HFF-Myc (cell line): ENCODE measurements around the gene COL5A1.

Experiments used
- DNase-seq: peaks from one replicate; pipeline ENCODE4 v3.0.0-alpha.2; 2011; ENCODE audit warnings: low read depth; ENCODE audit errors: extremely low read depth
- H3K4me3 ChIP-seq: replicated peaks from 2 replicates; pipeline ENCODE4 v1.5.1; 2011; ENCODE audit warnings: low read depth, mild to moderate bottlenecking, control low read depth, low read length
- CTCF ChIP-seq: IDR thresholded peaks from 2 replicates; pipeline ENCODE4 v1.5.1; 2012; ENCODE audit warnings: mild to moderate bottlenecking, low read depth, low read length, control low read depth; ENCODE audit errors: missing control alignments

COL5A1 gene

DNA sequence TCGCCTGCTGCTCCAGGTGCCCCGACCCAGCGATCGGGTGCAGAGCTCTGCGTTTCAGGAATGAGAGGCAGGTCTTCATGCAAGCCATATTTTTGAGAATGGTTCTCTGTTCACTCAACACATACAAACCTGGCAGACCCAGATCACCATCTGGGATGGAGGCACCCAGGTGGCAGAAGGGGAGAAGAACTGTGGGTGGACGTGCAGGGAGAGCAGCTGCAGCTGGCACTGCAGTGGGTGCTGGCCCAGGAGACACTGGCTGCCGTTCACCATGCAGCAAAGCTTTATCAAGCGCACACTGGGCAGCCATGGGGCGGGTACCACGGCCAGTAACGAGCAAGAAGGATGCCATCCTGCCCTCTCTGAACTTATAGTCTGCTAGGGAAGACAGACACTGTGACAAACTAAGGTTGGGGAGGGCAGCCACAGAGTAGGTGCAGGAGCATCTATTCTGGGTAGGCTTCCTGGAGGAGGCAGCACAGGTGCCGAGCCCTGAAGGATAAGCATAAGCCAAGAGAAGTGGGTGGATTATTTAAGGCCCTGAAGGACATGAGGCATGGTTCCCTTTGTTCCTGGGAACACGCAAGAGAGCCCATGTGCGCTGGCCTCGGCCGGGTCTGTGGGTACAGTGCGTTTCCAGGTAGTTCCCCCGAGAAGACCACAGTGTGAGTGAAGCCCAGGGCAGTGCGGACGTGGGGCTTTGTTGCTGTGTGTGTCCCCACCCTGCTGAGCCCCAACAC, 192.8 kb downstream of the COL5A1 start:
- no peak overlapping the region for H3K4me3 ChIP-seq
- TF ChIP-seq CTCF: no peak
- no peak for DNase-seq

GRCh38 chr9:134834957-134835419, 193.4 kb downstream of the COL5A1 start:
- no peak for DNase-seq
- H3K4me3 ChIP-seq: no peak overlapping the region
- TF ChIP-seq CTCF: no peak

- TF ChIP-seq CTCF: no peak
- no peak for DNase-seq
- H3K4me3 ChIP-seq: no peak overlapping the region
Measured at GRCh38 chr9:134835448-134835847, 193.8 kb downstream of the COL5A1 start.

DNA sequence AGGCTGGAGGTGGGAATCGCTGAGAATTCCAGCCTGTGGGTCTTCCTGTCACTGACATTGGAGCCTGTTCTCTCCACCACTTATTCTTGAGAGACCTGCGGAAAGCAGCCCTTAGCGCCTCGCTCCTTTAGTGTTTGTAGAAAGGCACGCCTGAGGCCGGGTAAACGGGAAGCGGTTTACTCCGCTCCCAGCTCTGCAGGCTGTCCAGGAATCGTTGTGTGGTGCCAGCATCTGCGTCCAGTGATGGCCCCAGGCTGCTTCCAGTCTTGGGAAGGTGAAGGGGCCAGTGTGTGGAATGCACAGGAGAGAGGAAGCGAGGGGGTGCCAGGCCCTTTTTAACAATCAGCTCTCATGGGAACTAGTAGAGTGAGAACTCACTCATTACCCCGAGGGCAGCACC, 194.4 kb downstream of the COL5A1 start:
- DNase-seq: no peak
- H3K4me3 ChIP-seq: no peak overlapping the region
- no peak for TF ChIP-seq CTCF

DNA sequence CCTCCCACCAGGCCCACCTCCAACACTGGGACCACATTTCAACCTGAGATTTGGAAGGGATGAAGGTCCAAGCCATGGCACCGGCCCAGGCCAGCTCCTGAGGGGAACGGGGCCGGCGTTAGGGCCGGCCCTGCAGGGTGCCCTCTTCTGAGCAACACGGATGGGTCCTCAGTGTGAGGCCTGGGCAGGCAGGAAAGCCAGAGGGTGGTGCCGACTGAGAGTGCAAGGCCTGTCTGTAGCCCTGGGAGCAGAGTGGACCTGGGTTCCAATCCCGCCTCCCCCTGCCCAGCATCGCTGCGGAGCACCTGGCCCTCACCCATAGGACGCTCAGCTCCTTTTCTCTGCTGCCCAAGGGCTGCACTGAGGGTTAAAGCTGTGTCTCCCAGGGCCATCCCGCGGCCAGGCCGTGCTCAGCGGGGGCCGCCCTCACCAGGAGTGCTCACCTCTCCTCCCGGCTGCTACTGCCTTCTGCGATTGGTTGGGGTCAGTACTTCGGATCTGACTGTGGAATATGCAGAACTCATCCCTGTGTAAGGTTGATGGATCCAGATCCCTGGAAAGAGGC, 194.9 kb downstream of the COL5A1 start:
- no peak for TF ChIP-seq CTCF
- DNase-seq: no peak
- no peak overlapping the region for H3K4me3 ChIP-seq

DNA sequence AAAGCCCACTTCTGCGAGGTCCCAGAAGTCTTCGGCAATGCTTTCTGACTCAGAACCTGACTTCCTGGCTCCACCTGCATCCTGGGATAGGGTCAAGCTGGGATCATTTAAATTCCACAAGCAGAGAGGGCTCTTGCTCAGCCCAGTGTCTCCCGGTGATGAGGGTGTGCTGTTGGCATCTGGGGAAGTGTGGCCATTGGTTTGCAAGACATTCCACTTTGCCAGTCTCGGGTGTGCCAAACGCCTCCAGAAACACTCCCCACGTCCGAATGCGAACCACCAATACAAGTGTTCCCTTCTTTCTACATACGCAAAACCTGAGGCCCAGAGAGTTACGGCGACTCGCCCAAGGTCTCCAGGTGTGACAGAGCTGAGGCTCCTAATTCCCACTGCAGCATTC, 195.9 kb downstream of the COL5A1 start:
- no peak overlapping the region for H3K4me3 ChIP-seq
- no peak for TF ChIP-seq CTCF

More for the DNA sequence above, 195.9 kb downstream of the COL5A1 start:
- DNase-seq: no peak
